Osteoblast (primary cell): ENCODE measurements around the gene TCTN2. TPM values are rescaled to one million over a fixed set of nuclear protein-coding genes. Genes with fewer than 3 reads are reported as not detected.

Source experiments
- DNase-seq: peaks from one replicate; pipeline ENCODE4 v3.0.0; 2011; ENCODE audit warnings: low spot score, mixed read lengths; ENCODE audit not compliant: insufficient read length; ENCODE audit errors: missing footprints
- H2AFZ ChIP-seq: 2 replicates; pipeline ENCODE4 v1.6.0; 2011; ENCODE audit warnings: mild to moderate bottlenecking, low read length
- H3K27ac ChIP-seq: 2 replicates; pipeline ENCODE4 v1.5.1; 2011; ENCODE audit warnings: mild to moderate bottlenecking, low read depth, low read length, moderate library complexity
- H3K27me3 ChIP-seq: 2 replicates; pipeline ENCODE4 v1.6.0; 2012; ENCODE audit warnings: mild to moderate bottlenecking, control low read depth, inconsistent platforms, low read length, moderate library complexity; ENCODE audit not compliant: insufficient read depth
- H3K36me3 ChIP-seq: 2 replicates; pipeline ENCODE4 v1.5.1; 2011; ENCODE audit warnings: mild to moderate bottlenecking, low read length, control low read depth, moderate library complexity; ENCODE audit not compliant: insufficient read depth
- H3K4me1 ChIP-seq: 2 replicates; pipeline ENCODE4 v1.5.1; 2011; ENCODE audit warnings: mild to moderate bottlenecking, low read length, control low read depth, moderate library complexity; ENCODE audit not compliant: insufficient read depth
- H3K4me2 ChIP-seq: 2 replicates; pipeline ENCODE4 v1.6.0; 2011; ENCODE audit warnings: mild to moderate bottlenecking, low read length; ENCODE audit not compliant: insufficient read depth
- H3K4me3 ChIP-seq: fragments of 200-600 bp; sonication (generic); 3 replicates; pipeline ENCODE4 v1.5.1; 2012; ENCODE audit warnings: mild to moderate bottlenecking, low read length, inconsistent platforms; ENCODE audit not compliant: insufficient read depth
- H3K79me2 ChIP-seq: 2 replicates; pipeline ENCODE4 v1.6.0; 2012; ENCODE audit warnings: mild to moderate bottlenecking, low read length, control low read depth, inconsistent platforms; ENCODE audit not compliant: insufficient read depth
- H3K9me3 ChIP-seq: 2 replicates; pipeline ENCODE4 v1.5.1; 2011; ENCODE audit warnings: low read depth, low read length, control low read depth
- H4K20me1 ChIP-seq: 2 replicates; pipeline ENCODE4 v1.6.0; 2012; ENCODE audit warnings: mild to moderate bottlenecking, low read length, control low read depth; ENCODE audit not compliant: insufficient read depth
- total RNA-seq: library from RNA; depleted of rRNA; stranded (reverse); fragments of >200 nt; gene quantifications from 2 replicates; pipeline ENCODE4 v1.2.3, GENCODE V29; 2012
- TF ChIP-seq, protein P1 (sequence below): IDR thresholded peaks from 2 replicates; pipeline ENCODE4 v1.5.1; 2011; ENCODE audit warnings: mild to moderate bottlenecking, low read depth, low read length, moderate library complexity; ENCODE audit errors: extremely low read depth

TCTN2 gene
- total RNA-seq, 1 donor = 23.5 TPM

DNA sequence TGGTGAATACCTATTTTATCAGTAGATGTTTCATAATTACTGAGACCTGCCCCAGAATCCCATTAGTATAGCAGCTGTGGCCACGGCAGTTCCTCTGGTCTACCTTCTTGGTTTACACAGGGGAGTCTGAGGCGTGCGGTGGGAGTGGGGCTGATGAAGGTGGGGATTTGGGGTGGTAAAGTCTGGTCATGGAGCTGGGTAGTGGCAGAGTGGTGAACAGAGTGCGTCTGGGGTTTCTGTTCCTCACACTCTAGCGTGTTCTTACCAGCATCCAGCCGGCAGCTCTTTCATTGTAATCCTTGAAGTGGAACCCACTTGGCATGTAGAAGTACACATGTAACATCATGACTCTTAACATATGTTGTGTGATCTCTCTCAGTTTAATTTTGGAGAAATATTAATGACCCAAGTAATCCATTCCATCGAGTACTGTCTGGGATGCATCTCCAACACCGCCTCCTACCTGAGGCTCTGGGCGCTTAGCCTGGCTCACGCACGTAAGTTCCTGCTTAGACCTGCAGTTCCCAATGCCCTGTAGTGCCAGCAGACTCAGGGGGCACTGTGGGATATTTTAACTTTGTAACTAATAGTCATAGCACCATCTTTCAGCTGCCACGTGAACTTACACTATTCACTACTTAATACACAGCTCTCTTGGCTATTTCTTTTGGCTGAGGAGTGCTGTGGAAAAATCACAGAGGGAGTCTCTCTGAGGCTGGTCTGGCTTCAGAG is 83.3 kb downstream of the TCTN2 start:
- Histone ChIP-seq H3K27ac (no peak overlapping the region), H3K27me3 (no peaks in the 10 kb centered on the region), H3K4me3 (no peak overlapping the region), H3K36me3 (peaks cover 32% of the 10 kb centered on the region), H3K79me2 (no peaks in the 10 kb centered on the region), H3K4me1 (peaks cover 15% of the 10 kb centered on the region), H3K9me3 (no peaks in the 10 kb centered on the region), H3K4me2 (no peak overlapping the region), H4K20me1 (no peaks in the 10 kb centered on the region), H2AFZ (no peak overlapping the region)
- DNase-seq = no peak
- TF ChIP-seq, protein P1, sequence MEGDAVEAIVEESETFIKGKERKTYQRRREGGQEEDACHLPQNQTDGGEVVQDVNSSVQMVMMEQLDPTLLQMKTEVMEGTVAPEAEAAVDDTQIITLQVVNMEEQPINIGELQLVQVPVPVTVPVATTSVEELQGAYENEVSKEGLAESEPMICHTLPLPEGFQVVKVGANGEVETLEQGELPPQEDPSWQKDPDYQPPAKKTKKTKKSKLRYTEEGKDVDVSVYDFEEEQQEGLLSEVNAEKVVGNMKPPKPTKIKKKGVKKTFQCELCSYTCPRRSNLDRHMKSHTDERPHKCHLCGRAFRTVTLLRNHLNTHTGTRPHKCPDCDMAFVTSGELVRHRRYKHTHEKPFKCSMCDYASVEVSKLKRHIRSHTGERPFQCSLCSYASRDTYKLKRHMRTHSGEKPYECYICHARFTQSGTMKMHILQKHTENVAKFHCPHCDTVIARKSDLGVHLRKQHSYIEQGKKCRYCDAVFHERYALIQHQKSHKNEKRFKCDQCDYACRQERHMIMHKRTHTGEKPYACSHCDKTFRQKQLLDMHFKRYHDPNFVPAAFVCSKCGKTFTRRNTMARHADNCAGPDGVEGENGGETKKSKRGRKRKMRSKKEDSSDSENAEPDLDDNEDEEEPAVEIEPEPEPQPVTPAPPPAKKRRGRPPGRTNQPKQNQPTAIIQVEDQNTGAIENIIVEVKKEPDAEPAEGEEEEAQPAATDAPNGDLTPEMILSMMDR = no peak

- H3K27ac ChIP-seq = peak overlapping the region; percentile 42
- H3K36me3 ChIP-seq = peaks cover 14% of the 10 kb centered on the region
- H2AFZ ChIP-seq = no peak overlapping the region
- peaks cover 21% of the 10 kb centered on the region for H3K4me1 ChIP-seq
- H3K4me2 ChIP-seq = peak overlapping the region; percentile 5
- no peaks in the 10 kb centered on the region for H3K79me2 ChIP-seq
- peaks cover 3% of the 10 kb centered on the region for H3K27me3 ChIP-seq
- TF ChIP-seq, protein P1 = no peak
- no peak overlapping the region for H3K4me3 ChIP-seq
- H3K9me3 ChIP-seq = no peaks in the 10 kb centered on the region
- peak; percentile 94 for DNase-seq
- H4K20me1 ChIP-seq = no peaks in the 10 kb centered on the region
Measured at GRCh38 chr12:123757561-123757960, 86.6 kb downstream of the TCTN2 start.

Other genes starting within 250 kb of the TCTN2 start
- 5.1 and 5.3 TPM in 2 replicates for gene RILPL2, start 234.4 kb upstream of the TCTN2 start, total RNA-seq
- 10.3 and 15.6 TPM in 2 replicates for gene SNRNP35, start 213.0 kb upstream of the TCTN2 start, total RNA-seq
- 14.7 and 16.3 TPM in 2 replicates for gene RILPL1, start 137.4 kb upstream of the TCTN2 start, total RNA-seq
- 382 and 418 TPM in 2 replicates for gene TMED2, start 86.6 kb upstream of the TCTN2 start, total RNA-seq
- gene DDX55, start 69.0 kb upstream of the TCTN2 start, total RNA-seq = 19.2 and 20.6 TPM in 2 replicates
- gene EIF2B1, start 37.4 kb upstream of the TCTN2 start, total RNA-seq = 32.4 and 32.6 TPM in 2 replicates
- gene GTF2H3, start 37.3 kb upstream of the TCTN2 start, total RNA-seq = 35.9 and 38.7 TPM in 2 replicates
- gene ATP6V0A2, start 41.2 kb downstream of the TCTN2 start, total RNA-seq = 27.1 and 31.1 TPM in 2 replicates
- 0.72 and 1.5 TPM in 2 replicates for gene DNAH10, start 91.2 kb downstream of the TCTN2 start, total RNA-seq